ENCODE results near the gene NOS1AP.

NOS1AP gene

GRCh38 chr1:162300057-162300917 lies 230.8 kb downstream of the NOS1AP start:
- DNase-seq (ENCODE audit: insufficient read length, low spot score), result no peak
- TF ChIP-seq SPI1 (IDR thresholded peaks at IDR 0.05; ENCODE audit: low read depth, low read length) (no peak), POLR2A (IDR thresholded peaks at IDR 0.05; ENCODE audit: low read depth, low read length) (no peak), TAF1 (IDR thresholded peaks at IDR 0.05; ENCODE audit: low read depth, low read length) (no peak), PAX5 (IDR thresholded peaks at IDR 0.05; ENCODE audit: insufficient read depth, low read length, severe bottlenecking) (no peak), POU2F2 (IDR thresholded peaks at IDR 0.05; ENCODE audit: low read depth, low read length) (no peak), POLR2AphosphoS5 (IDR thresholded peaks at IDR 0.05; ENCODE audit: low read depth, low read length) (no peak)
- no peak for FAIRE-seq

DNA sequence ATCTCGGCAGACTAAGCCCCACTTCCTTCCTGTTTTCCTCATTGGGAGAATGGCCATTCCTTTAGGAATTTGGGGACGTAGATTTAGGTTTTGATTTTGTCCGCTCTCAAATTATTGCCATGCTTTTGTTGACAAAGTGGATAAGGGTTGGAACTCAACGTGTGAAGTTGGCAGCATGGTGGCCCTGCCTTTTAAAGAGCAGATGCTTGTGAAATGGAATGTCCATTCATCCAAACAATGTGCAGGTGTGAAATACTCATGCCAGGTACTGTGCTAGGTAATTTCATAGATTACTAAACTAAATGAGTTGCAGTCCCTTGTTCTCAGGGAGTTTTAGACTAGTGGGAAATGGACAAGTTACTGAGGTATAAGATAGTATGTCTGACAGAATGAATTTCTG lies 232.2 kb downstream of the NOS1AP start:
- TF ChIP-seq POLR2A (IDR thresholded peaks at IDR 0.05; ENCODE audit: low read depth, low read length) (no peak), POU2F2 (IDR thresholded peaks at IDR 0.05; ENCODE audit: low read depth, low read length) (no peak), TAF1 (IDR thresholded peaks at IDR 0.05; ENCODE audit: low read depth, low read length) (no peak), POLR2AphosphoS5 (IDR thresholded peaks at IDR 0.05; ENCODE audit: low read depth, low read length) (no peak), PAX5 (IDR thresholded peaks at IDR 0.05; ENCODE audit: insufficient read depth, low read length, severe bottlenecking) (no peak), SPI1 (IDR thresholded peaks at IDR 0.05; ENCODE audit: low read depth, low read length) (no peak)
- DNase-seq (ENCODE audit: insufficient read length, low spot score) (no peak), FAIRE-seq (no peak)

DNA sequence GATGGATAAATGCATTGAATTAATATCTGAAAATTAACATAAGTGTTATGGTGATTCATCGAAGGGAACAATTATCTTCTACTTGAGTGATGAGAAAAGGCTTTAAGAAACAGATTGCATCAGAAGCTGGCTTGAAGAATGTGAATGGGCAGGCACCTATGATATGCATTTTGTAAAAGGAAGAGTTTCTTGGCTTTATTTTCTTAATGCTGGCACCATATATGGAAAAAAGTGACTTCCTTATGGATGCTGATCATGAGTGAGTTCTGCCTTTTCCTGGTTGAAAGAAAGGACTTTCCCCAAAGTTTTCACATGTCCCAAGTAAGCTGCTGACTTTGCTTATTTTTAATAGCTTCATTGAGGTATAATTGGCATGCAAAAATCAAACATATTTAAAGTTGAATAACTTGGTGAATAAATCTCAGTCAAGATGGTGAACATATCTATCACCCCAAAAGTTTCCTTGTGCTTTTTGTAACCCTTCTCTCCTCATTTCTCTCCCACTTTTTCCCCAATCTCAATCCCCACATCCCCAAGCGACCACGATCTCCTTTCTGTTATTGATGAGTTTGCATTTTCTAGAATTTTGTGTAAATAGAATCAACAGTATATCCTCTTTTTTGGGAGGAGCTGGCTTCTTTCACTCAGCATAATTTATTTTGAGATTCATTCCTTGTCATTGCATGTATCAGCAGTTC lies 233.0 kb downstream of the NOS1AP start:
- no peak for DNase-seq (ENCODE audit: insufficient read length, low spot score)
- FAIRE-seq, result no peak
- TF ChIP-seq POLR2A (IDR thresholded peaks at IDR 0.05; ENCODE audit: low read depth, low read length) (no peak), POLR2AphosphoS5 (IDR thresholded peaks at IDR 0.05; ENCODE audit: low read depth, low read length) (no peak), TAF1 (IDR thresholded peaks at IDR 0.05; ENCODE audit: low read depth, low read length) (no peak), POU2F2 (IDR thresholded peaks at IDR 0.05; ENCODE audit: low read depth, low read length) (no peak), PAX5 (IDR thresholded peaks at IDR 0.05; ENCODE audit: insufficient read depth, low read length, severe bottlenecking) (no peak), SPI1 (IDR thresholded peaks at IDR 0.05; ENCODE audit: low read depth, low read length) (no peak)

DNA sequence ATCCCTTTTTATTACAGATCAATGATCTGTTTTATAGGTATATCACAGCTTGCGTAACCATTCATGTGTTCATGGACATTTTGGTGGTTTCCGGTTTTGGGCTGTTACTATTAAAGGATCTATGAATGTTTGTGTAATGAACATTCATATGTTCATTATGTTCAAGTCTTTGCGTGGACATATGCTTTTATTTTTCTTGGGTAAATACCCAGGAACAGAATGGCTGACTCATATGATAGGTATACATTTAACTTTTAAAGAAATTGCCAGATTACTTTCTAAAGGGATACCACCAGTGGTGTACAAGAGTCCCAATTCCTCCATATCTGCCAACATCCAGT lies 233.5 kb downstream of the NOS1AP start:
- TF ChIP-seq PAX5 (IDR thresholded peaks at IDR 0.05; ENCODE audit: insufficient read depth, low read length, severe bottlenecking) (no peak), POLR2AphosphoS5 (IDR thresholded peaks at IDR 0.05; ENCODE audit: low read depth, low read length) (no peak), POLR2A (IDR thresholded peaks at IDR 0.05; ENCODE audit: low read depth, low read length) (no peak), SPI1 (IDR thresholded peaks at IDR 0.05; ENCODE audit: low read depth, low read length) (no peak), TAF1 (IDR thresholded peaks at IDR 0.05; ENCODE audit: low read depth, low read length) (no peak), POU2F2 (IDR thresholded peaks at IDR 0.05; ENCODE audit: low read depth, low read length) (no peak)
- DNase-seq (ENCODE audit: insufficient read length, low spot score) (no peak), FAIRE-seq (no peak)

DNA sequence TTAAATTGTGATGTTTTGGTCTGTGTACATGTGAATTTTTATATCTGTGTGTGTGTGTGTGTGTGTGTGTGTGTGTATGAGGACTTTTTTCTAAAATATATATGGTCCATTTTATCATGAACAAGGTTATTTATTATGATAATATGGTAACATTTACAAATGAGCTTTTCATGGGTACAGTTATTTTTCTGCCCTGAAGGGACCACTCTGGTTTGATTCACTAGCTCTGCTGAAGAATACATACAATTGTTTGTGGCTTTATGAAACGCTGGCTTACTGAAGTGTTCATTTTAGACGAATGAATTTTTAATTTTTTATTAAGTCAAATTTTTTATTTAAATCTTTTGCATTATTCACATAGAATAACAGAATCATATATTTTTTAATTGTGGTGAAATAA lies 235.2 kb downstream of the NOS1AP start:
- no peak for DNase-seq (ENCODE audit: insufficient read length, low spot score)
- no peak for TF ChIP-seq POU2F2 (IDR thresholded peaks at IDR 0.05; ENCODE audit: low read depth, low read length)
- no peak for FAIRE-seq

DNA sequence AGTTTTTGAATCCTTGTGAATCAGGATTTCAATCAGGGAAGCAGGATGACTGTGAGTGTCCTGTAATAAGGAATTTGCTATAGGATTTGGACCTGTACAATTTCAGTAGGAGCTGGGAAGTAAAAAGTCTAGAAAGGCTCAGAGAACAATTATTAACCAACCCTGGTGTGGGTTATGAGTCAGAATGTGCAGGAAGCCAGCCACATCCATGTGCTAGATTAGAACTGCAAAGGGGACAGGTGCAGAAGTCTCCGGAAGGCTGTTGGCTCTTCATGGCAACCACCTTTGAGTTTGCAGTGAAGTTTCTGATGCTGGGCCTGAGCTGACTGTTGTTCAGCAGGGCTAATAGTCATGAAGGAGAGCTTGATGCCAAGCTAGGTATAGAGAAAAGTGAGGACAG lies 236.5 kb downstream of the NOS1AP start:
- no peak for FAIRE-seq
- TF ChIP-seq POLR2AphosphoS5 (IDR thresholded peaks at IDR 0.05; ENCODE audit: low read depth, low read length) (no peak), SPI1 (IDR thresholded peaks at IDR 0.05; ENCODE audit: low read depth, low read length) (no peak), POLR2A (IDR thresholded peaks at IDR 0.05; ENCODE audit: low read depth, low read length) (no peak), PAX5 (IDR thresholded peaks at IDR 0.05; ENCODE audit: insufficient read depth, low read length, severe bottlenecking) (no peak), TAF1 (IDR thresholded peaks at IDR 0.05; ENCODE audit: low read depth, low read length) (no peak), POU2F2 (IDR thresholded peaks at IDR 0.05; ENCODE audit: low read depth, low read length) (no peak)
- DNase-seq (ENCODE audit: insufficient read length, low spot score), result no peak

- FAIRE-seq, result no peak
- DNase-seq (ENCODE audit: insufficient read length, low spot score), result no peak
Observed at GRCh38 chr1:162310337-162310736, 240.8 kb downstream of the NOS1AP start.

GRCh38 chr1:162314206-162314605 lies 244.7 kb downstream of the NOS1AP start:
- FAIRE-seq (no peak), DNase-seq (ENCODE audit: insufficient read length, low spot score) (no peak)
- TF ChIP-seq POLR2AphosphoS5 (IDR thresholded peaks at IDR 0.05; ENCODE audit: low read depth, low read length), result no peak
- TF ChIP-seq SPI1 (IDR thresholded peaks at IDR 0.05; ENCODE audit: low read depth, low read length), result no peak
- TF ChIP-seq POLR2A (IDR thresholded peaks at IDR 0.05; ENCODE audit: low read depth, low read length), result no peak
- TF ChIP-seq POU2F2 (IDR thresholded peaks at IDR 0.05; ENCODE audit: low read depth, low read length), result no peak
- TF ChIP-seq TAF1 (IDR thresholded peaks at IDR 0.05; ENCODE audit: low read depth, low read length), result no peak
- TF ChIP-seq PAX5 (IDR thresholded peaks at IDR 0.05; ENCODE audit: insufficient read depth, low read length, severe bottlenecking), result no peak

More at GRCh38 chr1:162310337-162310736, 240.8 kb downstream of the NOS1AP start:
- TF ChIP-seq POLR2AphosphoS5 (IDR thresholded peaks at IDR 0.05; ENCODE audit: low read depth, low read length), result no peak
- no peak for TF ChIP-seq POLR2A (IDR thresholded peaks at IDR 0.05; ENCODE audit: low read depth, low read length)
- TF ChIP-seq TAF1 (IDR thresholded peaks at IDR 0.05; ENCODE audit: low read depth, low read length), result no peak
- TF ChIP-seq SPI1 (IDR thresholded peaks at IDR 0.05; ENCODE audit: low read depth, low read length), result no peak
- no peak for TF ChIP-seq PAX5 (IDR thresholded peaks at IDR 0.05; ENCODE audit: insufficient read depth, low read length, severe bottlenecking)
- TF ChIP-seq POU2F2 (IDR thresholded peaks at IDR 0.05; ENCODE audit: low read depth, low read length), result no peak

GRCh38 chr1:162315673-162316072 lies 246.2 kb downstream of the NOS1AP start:
- DNase-seq (ENCODE audit: insufficient read length, low spot score), result no peak
- TF ChIP-seq TAF1 (IDR thresholded peaks at IDR 0.05; ENCODE audit: low read depth, low read length), result no peak
- TF ChIP-seq SPI1 (IDR thresholded peaks at IDR 0.05; ENCODE audit: low read depth, low read length), result no peak
- TF ChIP-seq POLR2A (IDR thresholded peaks at IDR 0.05; ENCODE audit: low read depth, low read length), result no peak
- TF ChIP-seq POLR2AphosphoS5 (IDR thresholded peaks at IDR 0.05; ENCODE audit: low read depth, low read length), result no peak
- TF ChIP-seq POU2F2 (IDR thresholded peaks at IDR 0.05; ENCODE audit: low read depth, low read length), result no peak
- TF ChIP-seq PAX5 (IDR thresholded peaks at IDR 0.05; ENCODE audit: insufficient read depth, low read length, severe bottlenecking), result no peak
- no peak for FAIRE-seq
